ENCODE results near the gene MYO9A.

MYO9A gene

GRCh38 chr15:72118017-72118978, at the start of gene MYO9A, which contains the start of gene SENP8:
TSS of gene MYO9A (minus strand) at chr15:72118150. CDS start at chr15:72046563, 71,587 bp downstream.
TSS of gene SENP8 (plus strand) at chr15:72118403. CDS start at chr15:72139624, 21,221 bp downstream.
- peak; percentile 98 to 99 for DNase-seq

GRCh38 chr15:72167445-72167844, 49.5 kb upstream of the MYO9A start:
- no peak for DNase-seq

GRCh38 chr15:72166716-72167417, 48.9 kb upstream of the MYO9A start:
- DNase-seq = no peak

GRCh38 chr15:72163719-72164118, 45.8 kb upstream of the MYO9A start:
- no peak for DNase-seq

GRCh38 chr15:72162569-72162968, 44.6 kb upstream of the MYO9A start:
- DNase-seq = no peak

- no peak for DNase-seq
Observed at GRCh38 chr15:72161361-72162132, 43.6 kb upstream of the MYO9A start.

- DNase-seq = no peak
Observed at GRCh38 chr15:72160696-72161245, 42.8 kb upstream of the MYO9A start.

GRCh38 chr15:72156928-72157327, 39.0 kb upstream of the MYO9A start:
- DNase-seq = peak; percentile 10 to 23

- DNase-seq = peak; percentile 80 to 85
Observed at GRCh38 chr15:72155635-72156616, 38.0 kb upstream of the MYO9A start.

GRCh38 chr15:72155003-72155621, 37.2 kb upstream of the MYO9A start:
- no peak for DNase-seq

- no peak for DNase-seq
Observed at GRCh38 chr15:72154316-72154715, 36.4 kb upstream of the MYO9A start.

GRCh38 chr15:72153269-72154000, 35.5 kb upstream of the MYO9A start:
- no peak for DNase-seq

- DNase-seq = no peak
Observed at GRCh38 chr15:72147418-72147817, 29.5 kb upstream of the MYO9A start.

GRCh38 chr15:72146934-72147333, 29.0 kb upstream of the MYO9A start:
- DNase-seq = no peak

- no peak for DNase-seq
Observed at GRCh38 chr15:72146221-72146620, 28.3 kb upstream of the MYO9A start.

- DNase-seq = no peak
Observed at GRCh38 chr15:72141171-72142084, 23.5 kb upstream of the MYO9A start.

- no peak for DNase-seq
Observed at GRCh38 chr15:72140088-72140487, 22.1 kb upstream of the MYO9A start.

- no peak for DNase-seq
Observed at GRCh38 chr15:72139667-72140066, 21.7 kb upstream of the MYO9A start.

Data from Kasumi-1 (cell line).